Liver (tissue), 3 donors: Measurements from ENCODE around the gene OGG1.

Experiments
- EGR1 ChIP-seq, 2 donors: IDR thresholded peaks; 2 replicates each; pipeline ENCODE4 v1.6.1; 2016 to 2018; ENCODE audit warnings: antibody characterized with exemption in 2 of 2, low read depth in 2 of 2
- YY1 ChIP-seq: IDR thresholded peaks from 2 replicates; pipeline ENCODE4 v1.6.1; 2016; ENCODE audit warnings: antibody characterized with exemption, mild to moderate bottlenecking
- TF ChIP-seq, protein P1 (sequence below): IDR thresholded peaks from 2 replicates; pipeline ENCODE4 v1.6.1; 2016; ENCODE audit warnings: antibody characterized with exemption, mild to moderate bottlenecking
- TF ChIP-seq, protein P2 (sequence below): IDR thresholded peaks from 2 replicates; pipeline ENCODE4 v1.6.1; 2016; ENCODE audit warnings: antibody characterized with exemption
- TF ChIP-seq, protein P3 (sequence below): fragments of 150-350 bp; IDR thresholded peaks from 2 replicates; pipeline ENCODE4 v1.5.1; 2017; ENCODE audit warnings: improper control_type of control experiment, low read depth, low read length; ENCODE audit not compliant: missing input control
- donor health status: healthy.
- donor health status: healthy.

DNA sequence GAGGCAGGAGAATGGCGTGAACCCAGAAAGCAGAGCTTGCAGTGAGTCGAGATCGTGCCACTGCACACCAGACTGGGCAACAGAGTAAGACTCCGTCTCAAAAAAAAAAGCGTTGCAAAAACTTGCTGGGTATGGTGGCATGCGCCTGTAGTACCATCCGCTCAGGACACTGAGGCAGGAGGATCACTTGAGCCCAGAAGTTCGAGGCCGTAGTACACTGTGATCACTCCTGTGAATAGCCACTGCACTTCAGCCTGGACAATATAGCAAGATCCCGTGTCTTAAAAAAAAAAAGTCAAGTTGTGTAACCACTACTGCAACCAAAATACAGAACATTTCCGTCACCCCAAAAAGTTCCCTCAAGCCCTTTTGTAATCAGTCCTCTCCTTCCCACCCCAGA, 44.6 kb downstream of the OGG1 start:
- TF ChIP-seq, protein P1, sequence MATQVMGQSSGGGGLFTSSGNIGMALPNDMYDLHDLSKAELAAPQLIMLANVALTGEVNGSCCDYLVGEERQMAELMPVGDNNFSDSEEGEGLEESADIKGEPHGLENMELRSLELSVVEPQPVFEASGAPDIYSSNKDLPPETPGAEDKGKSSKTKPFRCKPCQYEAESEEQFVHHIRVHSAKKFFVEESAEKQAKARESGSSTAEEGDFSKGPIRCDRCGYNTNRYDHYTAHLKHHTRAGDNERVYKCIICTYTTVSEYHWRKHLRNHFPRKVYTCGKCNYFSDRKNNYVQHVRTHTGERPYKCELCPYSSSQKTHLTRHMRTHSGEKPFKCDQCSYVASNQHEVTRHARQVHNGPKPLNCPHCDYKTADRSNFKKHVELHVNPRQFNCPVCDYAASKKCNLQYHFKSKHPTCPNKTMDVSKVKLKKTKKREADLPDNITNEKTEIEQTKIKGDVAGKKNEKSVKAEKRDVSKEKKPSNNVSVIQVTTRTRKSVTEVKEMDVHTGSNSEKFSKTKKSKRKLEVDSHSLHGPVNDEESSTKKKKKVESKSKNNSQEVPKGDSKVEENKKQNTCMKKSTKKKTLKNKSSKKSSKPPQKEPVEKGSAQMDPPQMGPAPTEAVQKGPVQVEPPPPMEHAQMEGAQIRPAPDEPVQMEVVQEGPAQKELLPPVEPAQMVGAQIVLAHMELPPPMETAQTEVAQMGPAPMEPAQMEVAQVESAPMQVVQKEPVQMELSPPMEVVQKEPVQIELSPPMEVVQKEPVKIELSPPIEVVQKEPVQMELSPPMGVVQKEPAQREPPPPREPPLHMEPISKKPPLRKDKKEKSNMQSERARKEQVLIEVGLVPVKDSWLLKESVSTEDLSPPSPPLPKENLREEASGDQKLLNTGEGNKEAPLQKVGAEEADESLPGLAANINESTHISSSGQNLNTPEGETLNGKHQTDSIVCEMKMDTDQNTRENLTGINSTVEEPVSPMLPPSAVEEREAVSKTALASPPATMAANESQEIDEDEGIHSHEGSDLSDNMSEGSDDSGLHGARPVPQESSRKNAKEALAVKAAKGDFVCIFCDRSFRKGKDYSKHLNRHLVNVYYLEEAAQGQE, result no peak
- TF ChIP-seq, protein P2, sequence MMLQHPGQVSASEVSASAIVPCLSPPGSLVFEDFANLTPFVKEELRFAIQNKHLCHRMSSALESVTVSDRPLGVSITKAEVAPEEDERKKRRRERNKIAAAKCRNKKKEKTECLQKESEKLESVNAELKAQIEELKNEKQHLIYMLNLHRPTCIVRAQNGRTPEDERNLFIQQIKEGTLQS, result no peak
- TF ChIP-seq YY1 (no peak), EGR1 (IDR thresholded peaks at IDR 0.05; ENCODE audit: low read depth in 2 of 2) (no peak)
- TF ChIP-seq, protein P3, sequence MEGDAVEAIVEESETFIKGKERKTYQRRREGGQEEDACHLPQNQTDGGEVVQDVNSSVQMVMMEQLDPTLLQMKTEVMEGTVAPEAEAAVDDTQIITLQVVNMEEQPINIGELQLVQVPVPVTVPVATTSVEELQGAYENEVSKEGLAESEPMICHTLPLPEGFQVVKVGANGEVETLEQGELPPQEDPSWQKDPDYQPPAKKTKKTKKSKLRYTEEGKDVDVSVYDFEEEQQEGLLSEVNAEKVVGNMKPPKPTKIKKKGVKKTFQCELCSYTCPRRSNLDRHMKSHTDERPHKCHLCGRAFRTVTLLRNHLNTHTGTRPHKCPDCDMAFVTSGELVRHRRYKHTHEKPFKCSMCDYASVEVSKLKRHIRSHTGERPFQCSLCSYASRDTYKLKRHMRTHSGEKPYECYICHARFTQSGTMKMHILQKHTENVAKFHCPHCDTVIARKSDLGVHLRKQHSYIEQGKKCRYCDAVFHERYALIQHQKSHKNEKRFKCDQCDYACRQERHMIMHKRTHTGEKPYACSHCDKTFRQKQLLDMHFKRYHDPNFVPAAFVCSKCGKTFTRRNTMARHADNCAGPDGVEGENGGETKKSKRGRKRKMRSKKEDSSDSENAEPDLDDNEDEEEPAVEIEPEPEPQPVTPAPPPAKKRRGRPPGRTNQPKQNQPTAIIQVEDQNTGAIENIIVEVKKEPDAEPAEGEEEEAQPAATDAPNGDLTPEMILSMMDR, result no peak
